Psoas muscle (tissue), 8 donors: ENCODE measurements around the gene KCNMA1. TPM values are rescaled to one million over a fixed set of nuclear protein-coding genes. Genes with fewer than 3 reads are reported as not detected.

ENCODE experiments used
- ATAC-seq, 4 donors: fragments of 200-7000 bp; cut with Tn5 transposase; one replicate each; pipeline ENCODE4 v1.9.1; 2020; ENCODE audit warnings: moderate library complexity in 3 of 4, mild to moderate bottlenecking in 2 of 4
- DNase-seq, 2 donors: peaks; one replicate each; pipeline ENCODE4 v3.0.0-alpha.2; 2020
- H3K27ac ChIP-seq: fragments of 200-600 bp; one replicate; pipeline ENCODE4 v1.8.0; 2022
- H3K27me3 ChIP-seq, 3 donors: fragments of 200-600 bp in 1 of 3; one replicate each; pipeline versions ENCODE4 v1.6.1 to v1.8.0; 2013 to 2022; ENCODE audit warnings: low read length in 2 of 3, mild to moderate bottlenecking in 2 of 3, moderate library complexity in 1 of 3; ENCODE audit not compliant: insufficient read depth in 3 of 3
- H3K36me3 ChIP-seq, 2 donors: fragments of 200-600 bp in 1 of 2; one replicate each; pipeline versions ENCODE4 v1.6.1 to v1.8.0; 2013 to 2022; ENCODE audit warnings: low read depth in 1 of 2, mild to moderate bottlenecking in 1 of 2, moderate library complexity in 1 of 2; ENCODE audit not compliant: insufficient read depth in 1 of 2
- H3K4me1 ChIP-seq: fragments of 200-600 bp; one replicate; pipeline ENCODE4 v1.8.0; 2022
- H3K4me3 ChIP-seq: fragments of 200-600 bp; one replicate; pipeline ENCODE4 v1.8.0; 2022; ENCODE audit warnings: mild to moderate bottlenecking
- H3K9me3 ChIP-seq: fragments of 200-600 bp; one replicate; pipeline ENCODE4 v1.8.0; 2022
- CTCF ChIP-seq: fragments of 200-600 bp; IDR thresholded peaks from one replicate; pipeline ENCODE4 v1.8.0; 2022; ENCODE audit warnings: antibody characterized with exemption
- WGBS, 3 donors: extraction: QIAGEN DNeasy Blood & Tissue Kit; methylation state at CpG; one replicate each; pipeline versions ENCODE4 v1.1.6 to v1.1.7; 2013; 5-methylcytosine and 5-hydroxymethylcytosine counted together
- intact Hi-C, 2 donors: fragments of 100-400 bp; cut with DNase I; formaldehyde crosslinking; loops; one replicate each; pipeline versions ENCODE4 v1.11.0 to v1.14.2; 2022
- polyA plus RNA-seq, 3 donors: library from polyadenylated mRNA; stranded (reverse); fragments of 200-250 nt; gene quantifications; one replicate each; pipeline ENCODE4 v1.2.3, GENCODE V29; 2013
- total RNA-seq, 4 donors: library from RNA; stranded (reverse); fragmentation: NEBNext Ultra II Directional in 2 of 4; extraction: Animal tissue kit (Norgen Biotek cat#: 25700) in 2 of 4; gene quantifications; one replicate each; pipeline versions ENCODE4 v1.2.1 to v1.2.4, GENCODE V29; 2021 to 2023
- donor health status: healthy with polysubstance abuse.
- donor health status: DM: no; HTN: no; CAD: no; lungs with moderate emphysema.
- donor health status: Bipolar disorder and iron deficiency.
- donor health status: healthy.
- donor health status: DM: yes; HTN: yes; CAD: no.
- donor health status: DM: no; HTN: no; CAD: no.
- donor health status: DM: no; HTN: no; CAD: no.
- donor health status: DM: yes; HTN: yes; CAD: no.

The KCNMA1 gene
- total and polyA plus RNA-seq, 7 donors, result 7.9 to 53.0 (median 41.9) TPM

- no peaks in the 10 kb centered on the region for H3K9me3 ChIP-seq
- H3K27ac ChIP-seq, result no peak overlapping the region
- peaks cover 0 to 4% (median 0%) of the 10 kb centered on the region in 3 donors for H3K27me3 ChIP-seq
- no peak overlapping the region for H3K4me3 ChIP-seq
- intact Hi-C loops, result no loop called here
- DNase-seq, result no peak
- 78 to 89% (median 82%) methylated on average over 3 of the region's 3 CpGs for WGBS, 3 donors
- peaks cover 31% of the 10 kb centered on the region for H3K4me1 ChIP-seq
- TF ChIP-seq CTCF, result no peak
- peaks cover 0 to 4% of the 10 kb centered on the region in 2 donors for H3K36me3 ChIP-seq
- no peak for ATAC-seq
Observed at GRCh38 chr10:77401683-77402082, 235.9 kb downstream of the KCNMA1 start.

- no peak for TF ChIP-seq CTCF
- DNase-seq, result no peak
- peak overlapping the region; percentile 48 for H3K27ac ChIP-seq
- WGBS, 3 donors, result 51 to 64% (median 53%) methylated on average over 4 of the region's 4 CpGs
- no peaks in the 10 kb centered on the region for H3K9me3 ChIP-seq
- H3K36me3 ChIP-seq, result peaks cover 0 to 4% of the 10 kb centered on the region in 2 donors
- no peak overlapping the region for H3K4me3 ChIP-seq
- H3K4me1 ChIP-seq, result peaks cover 37% of the 10 kb centered on the region
- H3K27me3 ChIP-seq, result peaks cover 0 to 4% (median 0%) of the 10 kb centered on the region in 3 donors
- intact Hi-C loops, result no loop called here
- peak in 2 of 4 donors; percentile 19 to 34 for ATAC-seq
Observed at GRCh38 chr10:77400033-77400432, 237.6 kb downstream of the KCNMA1 start.

- Histone ChIP-seq H3K36me3 (peaks cover 0 to 4% of the 10 kb centered on the region in 2 donors), H3K4me1 (peaks cover 39% of the 10 kb centered on the region), H3K27me3 (peaks cover 0 to 4% (median 0%) of the 10 kb centered on the region in 3 donors), H3K27ac (peak overlapping the region; percentile 48), H3K9me3 (no peaks in the 10 kb centered on the region), H3K4me3 (no peak overlapping the region)
- ATAC-seq (peak; percentile 69 to 79 (median 75)), DNase-seq (no peak)
- intact Hi-C loops, result no loop called here
- WGBS, 3 donors, result 19 to 32% (median 25%) methylated on average over 10 of the region's 10 CpGs
- no peak for TF ChIP-seq CTCF
Observed at GRCh38 chr10:77398986-77399755, 238.4 kb downstream of the KCNMA1 start.

GRCh38 chr10:77398558-77398957 is 239.1 kb downstream of the KCNMA1 start:
- WGBS, 3 donors, result 31 to 50% (median 48%) methylated on average over 2 of the region's 2 CpGs
- ATAC-seq (no peak), DNase-seq (no peak)
- Histone ChIP-seq H3K9me3 (no peaks in the 10 kb centered on the region), H3K27ac (peak overlapping the region; percentile 48), H3K36me3 (peaks cover 0 to under 1% of the 10 kb centered on the region in 2 donors), H3K4me1 (peaks cover 39% of the 10 kb centered on the region), H3K4me3 (no peak overlapping the region), H3K27me3 (peaks cover 0 to 4% (median 0%) of the 10 kb centered on the region in 3 donors)
- intact Hi-C loops, result no loop called here
- TF ChIP-seq CTCF, result no peak
